Activated CD4-positive, CD25-positive, alpha-beta regulatory T cell treated with anti-CD3 and anti-CD28 coated beads, Interleukin-2, amount 50 U/mL, for 72 hours (primary cell): ENCODE results near the gene TEK.

Experiments
- DNase-seq: peaks from one replicate; pipeline ENCODE4 v3.0.0; 2021

Gene TEK

GRCh38 chr9:27125030-27125429, 16.0 kb downstream of the TEK start:
- no peak for DNase-seq

GRCh38 chr9:27125936-27126335, 16.9 kb downstream of the TEK start:
- no peak for DNase-seq

GRCh38 chr9:27126670-27127069, 17.6 kb downstream of the TEK start:
- no peak for DNase-seq

GRCh38 chr9:27129221-27129620, 20.2 kb downstream of the TEK start:
- no peak for DNase-seq

GRCh38 chr9:27131731-27132130, 22.7 kb downstream of the TEK start:
- DNase-seq: no peak

- no peak for DNase-seq
These were observed 24.8 kb downstream of the TEK start for GRCh38 chr9:27133817-27134216.

GRCh38 chr9:27142299-27142930, 33.4 kb downstream of the TEK start:
- DNase-seq: no peak

GRCh38 chr9:27145143-27145542, 36.1 kb downstream of the TEK start:
- DNase-seq: no peak

- DNase-seq: no peak
These were observed 40.6 kb downstream of the TEK start for GRCh38 chr9:27149651-27150050.

GRCh38 chr9:27150746-27151406, 41.9 kb downstream of the TEK start:
- no peak for DNase-seq

GRCh38 chr9:27151693-27152404, 42.8 kb downstream of the TEK start:
- DNase-seq: no peak

GRCh38 chr9:27152405-27152718, 43.3 kb downstream of the TEK start:
- DNase-seq: no peak

GRCh38 chr9:27154908-27155307, 45.9 kb downstream of the TEK start:
- no peak for DNase-seq

GRCh38 chr9:27157097-27157496, 48.1 kb downstream of the TEK start:
- DNase-seq: no peak

GRCh38 chr9:27157736-27158135, 48.7 kb downstream of the TEK start:
- DNase-seq: no peak

GRCh38 chr9:27160636-27161035, 51.6 kb downstream of the TEK start:
- no peak for DNase-seq

- no peak for DNase-seq
These were observed 53.0 kb downstream of the TEK start for GRCh38 chr9:27162045-27162444.

GRCh38 chr9:27165068-27165467, 56.0 kb downstream of the TEK start:
- no peak for DNase-seq

- no peak for DNase-seq
These were observed 56.6 kb downstream of the TEK start for GRCh38 chr9:27165670-27166069.

GRCh38 chr9:27168496-27168895, 59.5 kb downstream of the TEK start:
- DNase-seq: no peak

- no peak for DNase-seq
These were observed 59.9 kb downstream of the TEK start for GRCh38 chr9:27168951-27169350.

GRCh38 chr9:27176971-27177370, 67.9 kb downstream of the TEK start:
- DNase-seq: no peak

- DNase-seq: no peak
These were observed 70.3 kb downstream of the TEK start for GRCh38 chr9:27179245-27179865.

GRCh38 chr9:27181381-27181780, 72.4 kb downstream of the TEK start:
- DNase-seq: no peak
